Upper lobe of right lung (tissue), 1 donor: ENCODE measurements around the gene SOX18. TPM values are rescaled to one million over a fixed set of nuclear protein-coding genes. Genes with fewer than 3 reads are reported as not detected.

Experiments
- ATAC-seq: fragments of 200-7000 bp; cut with Tn5 transposase; one replicate; pipeline ENCODE4 v1.9.1; 2020; ENCODE audit warnings: mild to moderate bottlenecking, moderate library complexity
- DNase-seq: peaks from one replicate; pipeline ENCODE4 v3.0.0-alpha.2; 2020
- H3K27ac ChIP-seq: fragments of 200-600 bp; one replicate; pipeline ENCODE4 v1.8.0; 2022
- H3K27me3 ChIP-seq: fragments of 200-600 bp; one replicate; pipeline ENCODE4 v1.8.0; 2022; ENCODE audit warnings: mild to moderate bottlenecking
- H3K36me3 ChIP-seq: fragments of 200-600 bp; one replicate; pipeline ENCODE4 v1.8.0; 2022
- H3K4me1 ChIP-seq: fragments of 200-600 bp; one replicate; pipeline ENCODE4 v1.8.0; 2022
- H3K4me3 ChIP-seq: fragments of 200-600 bp; one replicate; pipeline ENCODE4 v1.8.0; 2022; ENCODE audit warnings: mild to moderate bottlenecking
- H3K9me3 ChIP-seq: fragments of 200-600 bp; one replicate; pipeline ENCODE4 v1.8.0; 2022
- CTCF ChIP-seq: fragments of 200-600 bp; IDR thresholded peaks from one replicate; pipeline ENCODE4 v1.8.0; 2022; ENCODE audit warnings: antibody characterized with exemption
- intact Hi-C: fragments of 100-400 bp; cut with DNase I; formaldehyde crosslinking; loops from one replicate; pipeline ENCODE4 v1.11.0; 2022
- total RNA-seq: library from RNA; stranded (reverse); fragmentation: NEBNext Ultra II Directional; extraction: Animal tissue kit (Norgen Biotek cat#: 25700); gene quantifications from one replicate; pipeline ENCODE4 v1.2.1, GENCODE V29; 2021
- donor health status: DM: no; HTN: yes; CAD: no; lungs with severe emphysema.

Gene SOX18
- total RNA-seq, 1 donor from 2014 or later = 135 TPM

- DNase-seq = no peak
- peaks cover 12% of the 10 kb centered on the region for H3K4me1 ChIP-seq
- no peaks in the 10 kb centered on the region for H3K36me3 ChIP-seq
- TF ChIP-seq CTCF = no peak
- intact Hi-C loops = no loop called here
- H3K9me3 ChIP-seq = no peaks in the 10 kb centered on the region
- H3K27ac ChIP-seq = peak overlapping the region; percentile 75
- H3K27me3 ChIP-seq = peaks cover 49% of the 10 kb centered on the region
- ATAC-seq = no peak
- H3K4me3 ChIP-seq = peak overlapping the region; percentile 43
These were observed 430 bp upstream of the SOX18 start for GRCh38 chr20:64049878-64050260.

GRCh38 chr20:64048402-64049044, 916 bp downstream of the SOX18 start:
- Histone ChIP-seq H3K4me3 (peak overlapping the region; percentile 55), H3K9me3 (no peaks in the 10 kb centered on the region), H3K27ac (peak overlapping the region; percentile 73), H3K36me3 (no peaks in the 10 kb centered on the region), H3K27me3 (peaks cover 49% of the 10 kb centered on the region), H3K4me1 (peaks cover 12% of the 10 kb centered on the region)
- TF ChIP-seq CTCF = no peak
- ATAC-seq (no peak), DNase-seq (no peak)
- intact Hi-C loops = no loop called here

GRCh38 chr20:64047968-64048401, 1.5 kb downstream of the SOX18 start:
- no peaks in the 10 kb centered on the region for H3K36me3 ChIP-seq
- H3K9me3 ChIP-seq = no peaks in the 10 kb centered on the region
- ATAC-seq (no peak), DNase-seq (no peak)
- H3K4me1 ChIP-seq = peaks cover 12% of the 10 kb centered on the region
- intact Hi-C loops = no loop called here
- peak overlapping the region; percentile 73 for H3K27ac ChIP-seq
- H3K27me3 ChIP-seq = peaks cover 47% of the 10 kb centered on the region
- no peak for TF ChIP-seq CTCF
- H3K4me3 ChIP-seq = peak overlapping the region; percentile 55

- peaks cover 10% of the 10 kb centered on the region for H3K4me1 ChIP-seq
- ATAC-seq = no peak
- no peaks in the 10 kb centered on the region for H3K9me3 ChIP-seq
- no peak for DNase-seq
- no peak for TF ChIP-seq CTCF
- H3K27me3 ChIP-seq = peaks cover 42% of the 10 kb centered on the region
- peak overlapping the region; percentile 73 for H3K27ac ChIP-seq
- H3K4me3 ChIP-seq = peak overlapping the region; percentile 55
- no peaks in the 10 kb centered on the region for H3K36me3 ChIP-seq
- intact Hi-C loops = no loop called here
These were observed 2.4 kb downstream of the SOX18 start for GRCh38 chr20:64047046-64047389.

- intact Hi-C loops = no loop called here
- H3K27ac ChIP-seq = peak overlapping the region; percentile 65
- H3K9me3 ChIP-seq = no peaks in the 10 kb centered on the region
- H3K4me1 ChIP-seq = peaks cover 26% of the 10 kb centered on the region
- H3K36me3 ChIP-seq = no peaks in the 10 kb centered on the region
- peak overlapping the region; percentile 55 for H3K4me3 ChIP-seq
- peak; percentile 2 for ATAC-seq
- DNase-seq = no peak
- peaks cover 43% of the 10 kb centered on the region for H3K27me3 ChIP-seq
- no peak for TF ChIP-seq CTCF
These were observed 4.0 kb downstream of the SOX18 start for GRCh38 chr20:64045346-64046011.
